Posterior vena cava (tissue), 2 donors: ENCODE measurements around the gene KRTAP22-2. TPM values are rescaled to one million over a fixed set of nuclear protein-coding genes. Genes with fewer than 3 reads are reported as not detected.

ENCODE experiments used
- DNase-seq: peaks from one replicate; pipeline ENCODE4 v3.0.0-alpha.2; 2020; ENCODE audit warnings: low spot score
- intact Hi-C, 2 donors: fragments of 100-400 bp; cut with DNase I; formaldehyde crosslinking; loops; one replicate each; pipeline versions ENCODE4 v1.14.1 to v1.14.2; 2022 to 2023
- long read RNA-seq, 2 donors: library from polyadenylated mRNA; unstranded; transcript quantifications; one replicate each; pipeline ENCODE4 v2.0.0, GENCODE V29; 2020 to 2021
- total RNA-seq, 2 donors: library from RNA; stranded (reverse); fragmentation: NEBNext Ultra II Directional; extraction: Animal tissue kit (Norgen Biotek cat#: 25700); gene quantifications; one replicate each; pipeline ENCODE4 v1.2.1, GENCODE V29; 2021
- donor health status: DM: yes; HTN: yes; CAD: no.
- donor health status: DM: yes; HTN: yes; CAD: no.

KRTAP22-2 gene
- not detected for total RNA-seq
- long read RNA-seq, donor 1: 0 reads
- long read RNA-seq, donor 2: 0 reads

GRCh38 chr21:30590297-30590696 lies at the start of gene KRTAP22-2:
TSS of gene KRTAP22-2 (minus strand) at chr21:30590397.
- intact Hi-C loops: no loop called here
- no peak for DNase-seq

- no peak for DNase-seq
- intact Hi-C loops: no loop called here
These were observed 48.5 kb upstream of the KRTAP22-2 start for GRCh38 chr21:30638686-30639085.

GRCh38 chr21:30634906-30635305 lies 44.7 kb upstream of the KRTAP22-2 start, which contains the start of gene KRTAP20-2:
TSS of gene KRTAP20-2 (plus strand) at chr21:30635206. CDS start at chr21:30635264, 58 bp downstream.
- intact Hi-C loops: no loop called here

GRCh38 chr21:30629200-30629599 lies 39.0 kb upstream of the KRTAP22-2 start:
- intact Hi-C loops: no loop called here
- DNase-seq: no peak

More at GRCh38 chr21:30634906-30635305, 44.7 kb upstream of the KRTAP22-2 start, which contains the start of gene KRTAP20-2:
- no peak for DNase-seq

GRCh38 chr21:30628109-30628508 lies 37.9 kb upstream of the KRTAP22-2 start:
- intact Hi-C loops: no loop called here

GRCh38 chr21:30625449-30626165 lies 35.4 kb upstream of the KRTAP22-2 start:
- intact Hi-C loops: no loop called here
- DNase-seq: no peak

More at GRCh38 chr21:30628109-30628508, 37.9 kb upstream of the KRTAP22-2 start:
- no peak for DNase-seq

GRCh38 chr21:30623362-30623761 lies 33.2 kb upstream of the KRTAP22-2 start:
- intact Hi-C loops: no loop called here
- no peak for DNase-seq

- intact Hi-C loops: no loop called here
- no peak for DNase-seq
These were observed 30.3 kb upstream of the KRTAP22-2 start, which contains the start of gene KRTAP20-4 for GRCh38 chr21:30620522-30620921. TSS of gene KRTAP20-4 (plus strand) at chr21:30620627.

- intact Hi-C loops: no loop called here
- DNase-seq: no peak
These were observed 29.9 kb upstream of the KRTAP22-2 start for GRCh38 chr21:30620080-30620479.

GRCh38 chr21:30616125-30616524 lies 25.9 kb upstream of the KRTAP22-2 start, which contains the start of gene KRTAP20-1:
TSS of gene KRTAP20-1 (plus strand) at chr21:30616425. CDS start at chr21:30616455, 30 bp downstream.
- DNase-seq: no peak
- intact Hi-C loops: no loop called here

- DNase-seq: no peak
- intact Hi-C loops: no loop called here
These were observed 25.0 kb upstream of the KRTAP22-2 start for GRCh38 chr21:30615199-30615598.

GRCh38 chr21:30613836-30614235 lies 23.6 kb upstream of the KRTAP22-2 start, which contains the start of gene KRTAP6-1:
TSS of gene KRTAP6-1 (minus strand) at chr21:30613930. CDS start at chr21:30613904, 26 bp downstream.
- DNase-seq: no peak
- intact Hi-C loops: no loop called here

GRCh38 chr21:30612132-30612531 lies 21.9 kb upstream of the KRTAP22-2 start:
- no peak for DNase-seq
- intact Hi-C loops: no loop called here

- DNase-seq: no peak
- intact Hi-C loops: no loop called here
These were observed 15.8 kb upstream of the KRTAP22-2 start for GRCh38 chr21:30605968-30606367.

GRCh38 chr21:30600787-30601186 lies 10.6 kb upstream of the KRTAP22-2 start, which contains the start of gene KRTAP22-1:
TSS of gene KRTAP22-1 (plus strand) at chr21:30601087.
- intact Hi-C loops: no loop called here
- DNase-seq: no peak

GRCh38 chr21:30598802-30599201 lies 8.6 kb upstream of the KRTAP22-2 start, which contains the start of gene KRTAP6-2:
TSS of gene KRTAP6-2 (minus strand) at chr21:30598902. CDS start at chr21:30598874, 28 bp downstream.
- intact Hi-C loops: no loop called here
- no peak for DNase-seq

GRCh38 chr21:30592140-30592539 lies 1.9 kb upstream of the KRTAP22-2 start, which contains the start of gene KRTAP6-3:
TSS of gene KRTAP6-3 (plus strand) at chr21:30592440. CDS start at chr21:30592446, 6 bp downstream.
- intact Hi-C loops: no loop called here
- DNase-seq: no peak

GRCh38 chr21:30582870-30583269 lies 7.3 kb downstream of the KRTAP22-2 start:
- DNase-seq: no peak
- intact Hi-C loops: no loop called here

GRCh38 chr21:30580132-30580531 lies 10.1 kb downstream of the KRTAP22-2 start:
- intact Hi-C loops: loop anchor here in 1 of 2 donors (1.0 kb wide), 1 partner anchor 11 kb away; no protein-coding TSS in a partner anchor
- DNase-seq: no peak

- intact Hi-C loops: no loop called here
- no peak for DNase-seq
These were observed 10.9 kb downstream of the KRTAP22-2 start for GRCh38 chr21:30579346-30579745.
